HG03469 (cell line): Measurements from ENCODE around the gene TCF12.
"Not testable (repeated sequence)": the region's sequence is repeated elsewhere in the genome, so short reads cannot be mapped to it uniquely, and the experiment has no call there.

ENCODE experiments used
- ATAC-seq: cut with Tn5 transposase; IDR thresholded peaks from one replicate; pipeline ENCODE4 v1.9.1; 2021; ENCODE audit warnings: mild to moderate bottlenecking, moderate library complexity, moderate number of reproducible peaks; ENCODE audit not compliant: unreplicated experiment

The TCF12 gene

DNA sequence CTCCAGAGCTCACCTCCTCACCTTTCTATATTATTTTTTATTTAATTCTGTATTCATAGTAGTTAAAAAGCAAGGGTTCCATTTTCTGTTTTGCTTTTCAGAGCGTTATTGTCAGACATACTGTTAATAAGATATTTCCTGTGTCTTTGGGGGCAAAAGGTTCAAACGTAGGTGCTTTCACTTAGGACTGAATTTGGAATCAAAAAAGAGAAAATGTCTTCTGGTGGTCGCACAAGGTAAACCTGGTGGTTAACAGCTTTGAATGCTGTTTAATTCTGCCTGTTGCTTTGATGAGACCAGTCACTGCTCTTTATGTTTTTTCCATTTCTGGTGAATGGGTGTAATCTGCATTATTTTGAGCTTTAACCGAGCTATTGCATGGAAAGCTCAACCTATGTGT is 212.5 kb downstream of the TCF12 start:
- no peak for ATAC-seq

DNA sequence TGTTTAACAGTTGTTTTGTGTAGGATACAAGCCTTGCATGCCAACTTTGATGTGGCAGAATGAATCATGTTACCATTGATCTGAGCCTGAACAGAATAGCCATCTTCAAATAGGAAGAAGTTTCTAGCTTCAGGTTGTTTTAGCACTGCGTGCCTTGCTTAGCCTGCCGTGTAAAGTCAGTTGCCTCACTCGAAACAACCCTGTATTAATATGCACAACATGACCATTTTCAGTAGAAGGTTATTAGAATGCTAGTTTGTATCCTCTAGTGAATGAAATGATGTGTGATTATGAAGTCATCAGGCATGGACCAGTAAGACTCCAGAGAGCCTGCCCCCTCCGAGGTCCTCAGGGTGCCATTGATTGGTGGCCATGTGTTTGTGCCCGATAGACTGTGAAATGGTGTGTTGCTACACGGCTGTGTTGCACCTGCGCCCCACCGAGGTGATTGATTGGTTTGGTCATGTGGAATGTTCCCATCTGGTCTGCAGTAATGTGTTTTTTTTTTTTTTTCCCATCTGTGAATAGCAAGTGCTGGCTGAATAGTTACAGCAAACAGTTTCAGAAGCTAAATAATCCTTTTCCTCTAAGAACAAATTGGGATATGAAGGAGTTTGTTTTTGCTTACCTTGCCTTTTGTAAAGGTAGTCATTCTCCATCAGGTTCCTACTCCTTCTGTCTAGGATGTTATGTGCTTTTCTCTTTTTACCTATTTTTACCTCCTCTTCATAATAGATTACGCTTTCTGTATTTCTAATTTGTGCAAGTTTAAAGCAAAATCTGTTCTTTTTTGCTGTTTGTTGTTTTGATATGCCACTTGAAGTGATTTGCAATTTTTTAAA is 214.9 kb downstream of the TCF12 start:
- ATAC-seq: no peak

DNA sequence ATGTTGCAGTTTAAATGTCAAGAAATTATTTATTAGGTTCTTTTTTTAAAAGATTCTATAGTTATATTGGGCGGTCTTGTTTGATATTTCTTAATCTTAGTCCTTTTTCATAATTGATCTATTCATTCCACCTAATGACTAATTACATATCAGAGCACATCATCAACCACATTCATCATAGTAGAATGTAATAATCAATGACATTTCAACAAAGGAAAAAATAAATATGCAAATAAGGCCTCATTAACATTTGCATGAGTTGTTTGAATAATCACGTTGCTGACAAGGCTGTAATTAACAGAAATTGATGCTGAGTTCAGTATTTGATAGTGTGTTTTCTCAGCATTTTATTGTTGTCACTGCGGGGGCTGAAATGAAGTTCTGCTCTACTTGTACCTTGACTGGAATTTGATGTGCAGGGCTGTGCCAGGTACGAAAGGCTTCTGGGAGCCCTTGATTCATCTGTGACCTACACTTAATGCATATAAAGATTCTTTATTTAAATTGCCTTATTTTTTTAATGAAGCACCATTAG is 215.7 kb downstream of the TCF12 start:
- ATAC-seq: no peak

DNA sequence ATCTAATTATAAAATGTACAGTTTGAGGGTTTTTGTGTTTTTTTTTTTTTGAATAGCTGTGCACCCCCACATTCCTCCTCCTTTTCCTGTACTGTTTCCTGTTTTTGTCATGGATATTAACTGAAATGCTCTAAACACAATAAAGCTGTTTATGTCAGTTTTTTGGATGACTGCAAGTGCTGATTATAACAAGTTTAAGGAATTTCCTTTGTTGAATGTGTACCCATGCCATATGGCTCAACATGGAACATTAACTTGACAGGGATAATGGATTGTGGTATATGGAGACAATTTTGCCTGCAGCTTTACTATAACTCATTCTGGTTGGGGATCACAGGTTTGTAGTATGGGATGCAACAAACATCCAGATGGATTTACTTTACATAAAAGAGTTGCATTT is 216.4 kb downstream of the TCF12 start:
- ATAC-seq: no peak

DNA sequence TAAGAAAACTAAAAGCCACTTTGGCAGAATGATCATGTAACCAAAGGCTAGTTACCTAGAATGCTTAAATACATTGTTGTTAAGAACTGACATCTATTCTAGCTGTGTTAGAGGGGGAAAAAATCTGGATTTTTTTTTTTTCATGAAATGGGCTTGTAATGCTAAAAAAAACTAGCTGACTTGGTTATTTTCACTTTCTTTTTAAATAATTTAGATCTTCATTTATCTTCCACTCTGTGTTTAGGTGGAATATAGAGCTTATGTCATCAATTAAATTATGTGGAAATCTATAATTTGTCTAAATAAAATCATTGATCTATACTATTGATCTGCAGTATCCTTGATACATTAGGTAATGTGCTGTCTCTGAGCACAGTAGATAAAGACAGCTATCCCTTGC is 217.4 kb downstream of the TCF12 start:
- no peak for ATAC-seq

DNA sequence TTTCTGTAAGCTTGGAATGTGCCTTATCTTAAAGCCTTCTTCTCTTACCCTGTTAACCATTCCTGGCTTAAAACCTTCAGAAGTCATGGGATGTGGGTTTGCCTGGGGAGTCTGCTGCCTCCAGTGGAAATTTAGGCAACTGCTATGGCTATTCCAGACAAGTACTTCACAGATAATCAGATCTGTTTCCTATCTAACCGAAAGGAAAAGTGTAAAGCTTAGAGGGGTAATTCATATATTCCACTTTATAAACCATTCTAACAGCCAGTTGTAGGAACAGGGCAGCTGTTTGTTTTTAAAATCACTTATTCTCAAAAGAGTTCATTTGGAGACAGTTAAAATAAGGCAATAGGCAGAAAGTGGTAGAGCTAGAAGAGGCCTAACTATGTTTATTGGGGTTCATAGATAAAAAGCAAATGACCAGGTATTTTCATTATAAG is 219.9 kb downstream of the TCF12 start:
- ATAC-seq: no peak

DNA sequence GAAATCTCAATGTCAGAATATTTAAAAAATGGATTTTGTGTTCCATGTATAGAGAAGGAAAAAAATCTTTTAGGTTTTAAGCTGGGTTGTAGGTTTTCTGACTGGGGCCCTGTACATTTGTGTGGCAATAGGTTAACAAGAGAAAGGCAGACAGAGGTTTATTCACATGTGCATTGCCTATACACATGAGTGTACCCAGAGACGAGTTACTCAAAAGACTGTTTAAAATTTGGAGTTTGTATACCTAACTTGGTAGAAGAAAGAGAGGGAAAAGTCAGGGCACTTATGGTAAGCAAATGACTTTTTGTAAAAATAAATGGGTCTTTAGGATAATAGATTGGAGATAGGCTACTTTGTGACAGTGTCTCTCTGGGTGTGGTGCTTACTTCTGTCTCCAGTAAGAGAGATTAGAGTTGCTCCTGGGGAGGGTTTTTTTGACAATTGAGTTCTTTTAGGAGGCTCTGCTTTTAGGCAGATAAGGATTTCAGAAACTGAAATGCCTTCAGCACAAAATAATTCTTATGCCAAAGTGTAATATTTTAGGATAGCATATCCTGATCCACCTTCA is 225.2 kb downstream of the TCF12 start:
- ATAC-seq: no peak

DNA sequence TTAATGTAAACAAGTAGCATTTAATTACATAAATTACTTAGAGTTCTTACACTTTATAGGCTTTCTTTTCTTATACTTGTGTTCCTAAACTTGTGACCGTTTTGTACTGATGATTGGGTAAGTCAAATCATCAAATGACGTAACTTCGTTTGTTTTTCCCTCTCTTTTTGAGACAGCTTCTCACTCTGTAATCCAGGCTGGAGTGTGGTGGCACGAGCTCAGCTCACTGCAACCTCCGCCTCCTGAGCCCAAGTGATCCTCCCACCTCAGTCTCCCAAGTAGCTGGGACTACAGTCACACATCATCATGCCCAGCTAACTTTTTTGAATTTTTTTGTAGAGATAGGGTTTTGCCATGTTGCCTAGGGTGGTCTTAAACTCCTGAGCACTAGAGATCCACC is 226.0 kb downstream of the TCF12 start:
- ATAC-seq: no peak

DNA sequence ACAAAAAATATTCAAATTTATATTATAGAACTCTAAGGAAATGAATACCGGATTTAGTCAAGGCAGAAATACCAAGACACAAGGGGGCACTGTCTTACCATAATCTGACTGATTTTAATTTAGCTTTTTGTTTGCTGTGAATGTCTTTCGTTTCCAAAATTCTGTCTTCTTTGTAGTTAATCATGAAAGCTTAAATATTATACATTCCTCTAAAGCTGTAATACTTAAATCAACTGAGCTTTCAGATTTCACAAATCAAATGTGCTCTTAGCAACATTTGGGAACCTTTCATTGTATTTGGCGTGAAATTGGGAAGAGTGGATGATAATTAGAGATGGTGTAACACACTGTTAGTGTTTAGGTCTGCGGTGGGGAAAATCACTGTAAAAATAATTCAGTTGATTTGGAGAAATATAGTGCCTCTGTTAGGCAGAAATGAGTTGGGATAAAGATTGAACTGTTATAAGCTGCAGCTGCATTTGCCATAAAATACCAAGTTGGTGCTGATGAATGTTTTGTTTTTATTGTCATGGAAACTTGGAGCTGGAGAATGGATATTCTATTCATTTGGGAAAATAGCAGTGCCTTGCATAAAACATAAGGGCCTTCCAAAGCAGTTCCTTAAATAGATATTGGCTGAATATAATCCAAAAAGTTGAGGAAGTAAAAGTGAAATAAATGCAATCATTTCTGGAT is 228.2 kb downstream of the TCF12 start:
- ATAC-seq: no peak

DNA sequence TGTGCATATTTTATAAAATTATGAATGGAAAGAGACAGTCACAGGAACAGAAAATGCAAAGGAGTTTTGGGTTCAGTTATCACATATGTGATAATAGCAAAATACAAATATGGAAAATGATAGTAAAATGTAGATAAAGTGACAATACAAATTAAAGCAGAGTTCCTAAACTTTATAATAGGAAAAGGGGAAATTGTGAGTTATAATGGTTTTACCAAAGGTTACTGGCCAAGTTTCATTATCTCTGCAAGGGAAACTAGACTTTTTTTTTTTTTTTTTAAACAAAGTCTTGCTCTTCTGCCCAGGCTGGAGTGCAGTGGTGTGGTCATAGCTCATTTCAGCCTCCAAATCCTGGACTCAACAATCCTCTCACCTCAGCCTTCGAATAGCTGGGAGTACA is 229.2 kb downstream of the TCF12 start:
- ATAC-seq: no peak

DNA sequence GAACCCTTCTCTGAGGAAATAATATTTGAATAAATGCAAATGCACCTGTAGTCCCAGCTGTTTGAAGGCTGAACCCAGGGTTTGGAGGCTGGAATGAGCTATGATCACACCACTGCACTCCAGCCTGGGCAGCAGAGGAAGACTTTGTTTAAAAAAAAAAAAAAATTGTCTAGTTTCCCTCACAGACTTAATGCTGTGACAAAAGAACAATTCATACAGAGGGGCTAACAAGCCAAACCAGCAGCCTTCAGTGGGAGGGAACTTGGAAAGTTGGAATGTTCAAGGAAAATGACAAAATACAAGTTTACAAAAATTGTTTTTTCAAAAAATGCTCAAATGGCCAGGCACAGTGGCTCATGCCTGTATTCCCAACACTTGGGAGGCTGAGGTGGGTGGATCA is 229.8 kb downstream of the TCF12 start:
- no peak for ATAC-seq

DNA sequence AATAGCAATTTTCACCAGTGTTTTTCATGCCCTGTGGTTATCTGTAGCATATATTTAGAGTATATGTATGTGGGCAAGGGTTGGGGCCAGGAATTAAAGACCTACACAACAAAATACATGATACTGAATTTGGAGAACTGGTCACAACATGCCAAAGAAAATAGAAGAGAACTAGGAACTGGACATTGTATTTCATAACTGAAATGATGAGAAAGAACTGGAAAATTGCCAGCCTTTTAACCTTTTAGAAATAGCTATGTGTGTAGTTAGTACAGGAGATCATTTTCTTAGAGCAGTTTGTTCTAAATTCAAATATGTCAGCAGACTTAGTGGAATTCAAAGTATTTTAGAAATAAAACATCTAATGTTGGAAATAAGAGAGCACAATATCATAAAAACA is 230.8 kb downstream of the TCF12 start:
- ATAC-seq: no peak

DNA sequence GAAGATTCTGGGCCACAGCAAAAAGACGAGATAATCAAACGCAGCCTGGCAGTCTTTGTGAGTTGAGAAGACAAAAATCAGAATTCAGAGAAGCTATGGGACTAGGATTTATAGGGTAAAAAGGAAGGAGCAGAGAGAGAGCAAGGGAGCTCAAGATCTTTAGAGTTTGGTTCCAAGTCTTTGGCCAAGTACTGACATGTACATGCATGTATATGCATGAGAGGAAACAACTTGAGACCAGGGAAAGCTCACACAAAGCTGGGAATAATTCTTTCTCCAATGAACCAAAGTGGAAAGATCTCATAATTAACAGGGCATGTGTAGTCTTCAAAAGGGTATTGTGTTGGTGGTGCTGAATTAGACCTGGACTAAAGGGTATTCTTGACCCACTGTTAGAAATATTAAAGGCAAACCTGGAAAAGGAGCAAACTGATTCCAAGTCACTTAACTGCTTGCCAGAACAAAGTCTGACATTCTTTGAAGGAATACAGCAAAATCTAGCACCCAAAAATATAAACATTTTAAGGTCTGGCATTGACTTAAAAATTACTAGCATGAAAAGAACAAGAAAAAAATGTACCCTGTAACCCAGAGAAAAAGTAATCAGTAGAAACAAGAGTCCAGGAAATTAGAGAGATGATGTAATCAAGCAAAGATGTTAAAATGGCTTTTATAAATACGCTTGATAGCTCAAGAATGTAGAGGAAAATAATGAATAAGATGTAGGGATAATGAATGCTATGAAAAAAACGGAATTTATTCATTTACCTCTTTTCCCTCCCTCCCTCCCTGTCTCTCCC is 231.8 kb downstream of the TCF12 start:
- ATAC-seq: no peak

DNA sequence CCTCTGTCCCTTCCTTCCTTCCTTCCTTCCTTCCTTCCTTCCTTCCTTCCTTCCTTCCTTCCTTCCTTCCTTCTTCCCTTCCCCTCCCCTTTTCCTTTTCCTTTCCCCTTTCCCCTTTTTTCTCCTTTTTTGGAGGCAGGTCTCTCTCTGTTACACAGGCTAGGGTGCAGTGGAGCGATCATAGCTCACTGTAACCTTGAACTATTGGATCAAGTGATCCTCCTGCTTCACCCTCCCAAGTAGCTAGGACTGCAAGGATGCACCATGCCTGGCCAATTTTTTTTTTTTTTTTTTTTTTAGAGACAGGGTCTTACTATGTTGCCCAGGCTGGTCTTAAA is 232.4 kb downstream of the TCF12 start:
- not testable (repeated sequence) for ATAC-seq

DNA sequence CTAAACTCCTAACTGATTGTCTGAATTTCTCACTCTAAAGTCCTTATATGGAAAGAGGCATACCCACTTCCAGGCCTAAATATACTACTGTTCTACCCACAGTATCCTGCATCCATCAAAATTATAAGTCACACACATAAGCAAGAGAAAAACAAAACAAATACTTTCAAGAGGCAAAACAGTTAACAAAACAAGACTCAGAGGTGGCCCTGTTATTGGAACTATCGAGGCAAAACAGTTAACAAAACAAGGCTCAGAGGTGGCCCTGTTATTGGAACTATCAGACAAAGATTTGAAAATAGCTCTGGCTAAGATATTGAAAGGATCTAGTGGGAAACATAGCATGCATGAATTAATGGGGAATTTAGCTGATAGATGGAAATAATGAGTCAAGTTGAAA is 233.7 kb downstream of the TCF12 start:
- ATAC-seq: no peak

DNA sequence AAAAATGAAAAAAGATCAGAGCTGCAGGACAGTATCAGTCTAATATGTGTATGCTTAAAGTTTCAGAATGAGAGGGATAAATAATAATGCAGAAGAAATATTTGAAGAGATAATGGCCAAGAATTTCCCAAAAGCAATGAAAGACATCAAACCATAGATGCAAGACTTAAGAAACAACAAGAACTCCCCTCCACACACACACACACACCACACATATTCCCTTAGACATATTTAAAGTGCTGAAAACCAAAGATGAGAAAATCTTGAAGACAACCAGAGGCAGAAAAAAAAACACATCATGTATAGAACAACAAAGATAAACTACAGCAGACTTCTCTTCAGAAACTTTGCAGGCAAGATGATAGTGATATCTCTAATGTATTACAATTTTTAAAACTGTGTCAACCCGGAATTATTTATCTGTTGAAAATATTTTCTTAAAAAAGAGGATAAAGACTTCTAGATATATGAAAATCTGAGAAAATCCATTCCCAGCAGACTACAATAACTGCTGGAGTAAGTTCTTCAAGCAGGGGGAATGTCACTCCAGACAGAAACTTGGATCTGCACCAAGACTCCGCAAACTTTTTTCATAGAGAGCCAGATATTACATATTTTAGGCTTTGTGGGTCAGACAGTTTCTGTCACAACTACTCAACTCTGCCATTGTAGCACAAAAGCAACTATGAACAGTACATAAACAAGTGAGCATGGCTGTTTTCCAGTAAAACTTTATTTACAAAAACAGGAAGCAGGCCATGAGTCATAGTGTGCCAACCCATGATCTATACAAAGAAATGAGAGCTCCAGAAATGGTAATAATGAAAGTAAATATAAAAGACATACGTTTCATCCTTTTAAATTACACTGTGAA is 234.5 kb downstream of the TCF12 start:
- no peak for ATAC-seq

DNA sequence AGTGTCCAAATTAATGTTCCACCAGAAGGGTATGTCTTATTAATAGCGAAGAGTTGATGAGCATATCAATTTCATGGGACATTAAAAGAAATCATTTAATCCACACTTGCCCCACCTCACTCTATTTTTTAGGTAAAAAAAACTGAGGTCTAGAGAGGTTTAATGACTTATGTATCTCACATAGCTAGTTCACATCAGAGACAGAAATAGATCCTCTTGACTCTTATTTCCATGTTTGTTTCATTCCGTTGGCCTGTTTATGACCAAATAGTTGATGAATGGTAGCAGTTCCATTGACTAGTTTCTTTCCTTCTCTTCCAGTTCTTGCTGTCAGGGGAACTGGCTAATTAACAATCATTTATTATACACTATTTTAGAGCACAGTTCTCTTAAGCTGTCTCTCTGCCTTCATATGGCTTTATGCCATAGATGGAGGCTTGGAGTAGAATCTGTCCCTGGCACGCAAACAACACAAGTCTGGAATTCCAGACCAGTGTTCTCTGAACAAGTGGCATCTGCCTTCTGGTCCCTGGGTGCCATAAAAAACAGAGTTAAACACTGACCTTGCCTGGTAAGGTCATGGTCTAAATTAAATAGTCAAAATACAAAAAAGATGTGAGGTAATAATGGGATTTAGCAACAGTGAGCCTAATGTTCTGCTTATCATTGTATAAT is 237.9 kb downstream of the TCF12 start:
- no peak for ATAC-seq

DNA sequence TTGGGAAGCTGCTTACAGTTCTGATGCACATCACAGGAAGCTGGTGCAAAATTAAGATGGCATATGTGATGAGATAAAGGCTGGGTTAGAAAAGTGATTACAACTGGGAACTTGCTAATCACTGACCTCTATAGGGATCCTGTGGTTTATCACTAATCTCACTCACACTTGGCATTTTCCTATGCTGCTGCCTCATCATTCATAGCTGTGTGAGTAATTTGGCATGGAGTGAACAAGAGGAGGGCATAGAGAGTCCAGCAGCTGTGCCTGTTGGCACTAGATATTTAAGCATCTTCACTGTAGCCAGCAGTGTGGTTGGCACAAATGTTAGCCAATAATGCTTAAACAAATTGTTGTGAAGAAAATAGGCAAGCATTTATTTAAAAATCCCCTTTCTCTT is 240.1 kb downstream of the TCF12 start:
- ATAC-seq: no peak

DNA sequence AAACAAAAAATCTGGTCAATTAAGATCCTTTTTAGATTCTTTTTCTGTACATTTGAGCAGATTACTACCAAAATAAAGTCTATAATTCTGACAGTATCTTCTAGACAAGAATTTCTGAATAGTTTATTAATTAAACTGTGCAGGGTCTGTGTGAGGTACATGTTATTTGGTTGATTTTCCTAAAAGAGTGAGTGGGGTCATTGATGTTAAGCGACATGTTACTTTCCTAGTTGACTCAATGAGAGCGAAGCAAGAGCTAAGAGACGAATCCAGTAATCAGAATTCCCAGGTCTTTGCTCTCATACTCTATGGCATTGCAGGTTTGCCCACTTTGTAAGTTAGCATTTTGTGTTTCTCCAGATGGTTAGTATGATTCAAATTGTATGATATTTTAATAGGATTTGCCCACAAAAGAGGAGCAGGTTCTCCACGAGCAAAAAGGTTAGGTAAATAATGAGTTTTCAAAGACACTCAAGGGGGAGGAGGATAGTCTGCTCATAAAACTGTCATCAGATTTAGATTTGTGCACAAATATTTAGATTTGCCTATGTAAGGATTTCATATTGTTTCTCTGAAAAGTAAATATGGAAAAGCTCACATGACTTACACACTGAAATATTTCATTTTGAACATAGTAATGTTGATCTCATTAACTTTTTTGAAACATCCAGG is 240.7 kb downstream of the TCF12 start:
- ATAC-seq: no peak
